IPS-20b (cell line): ENCODE results near the gene PPP2R5E.

Source experiments
- H3K27ac ChIP-seq: one replicate; pipeline ENCODE4 v1.5.1; 2013; ENCODE audit warnings: low read length
- H3K27me3 ChIP-seq: 2 replicates; pipeline ENCODE4 v1.6.1; 2013; ENCODE audit warnings: mild to moderate bottlenecking, low read length, inconsistent platforms; ENCODE audit not compliant: insufficient read depth
- H3K36me3 ChIP-seq: 2 replicates; pipeline ENCODE4 v1.6.1; 2013; ENCODE audit warnings: low read depth, mild to moderate bottlenecking, inconsistent platforms, low read length, moderate library complexity; ENCODE audit not compliant: insufficient read depth
- H3K4me1 ChIP-seq: 2 replicates; pipeline ENCODE4 v1.6.1; 2013; ENCODE audit warnings: mild to moderate bottlenecking, control low read depth, inconsistent platforms, low read length, moderate library complexity; ENCODE audit not compliant: insufficient read depth
- H3K4me3 ChIP-seq: 2 replicates; pipeline ENCODE4 v1.5.1; 2013; ENCODE audit warnings: mild to moderate bottlenecking, low read length, inconsistent platforms
- H3K9ac ChIP-seq: 2 replicates; pipeline ENCODE4 v1.6.1; 2013; ENCODE audit warnings: low read depth, mild to moderate bottlenecking, inconsistent platforms, low read length, moderate library complexity
- H3K9me3 ChIP-seq: 2 replicates; pipeline ENCODE4 v1.6.1; 2013; ENCODE audit warnings: mild to moderate bottlenecking, low read depth, low read length, inconsistent platforms; ENCODE audit not compliant: insufficient read depth

PPP2R5E gene

DNA sequence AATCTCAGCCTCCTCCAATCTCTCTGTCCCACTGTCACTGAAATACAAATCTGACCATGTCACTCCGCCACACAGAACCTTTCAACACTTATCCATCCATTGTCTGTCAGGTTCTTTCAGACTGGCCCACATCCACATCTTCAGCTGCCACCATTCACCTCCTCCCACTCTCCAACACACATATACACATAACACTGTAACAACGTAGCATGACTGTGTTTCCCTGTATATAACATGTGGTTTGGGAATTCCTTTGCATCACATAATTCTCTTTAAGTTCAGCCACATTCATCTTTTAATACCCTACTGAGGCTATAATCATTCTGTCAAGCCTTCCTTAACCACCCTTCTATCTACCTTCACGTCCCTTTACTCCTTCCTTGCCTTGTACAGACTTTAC lies 99.2 kb downstream of the PPP2R5E start:
- H3K9me3 ChIP-seq = no peaks in the 10 kb centered on the region
- no peak overlapping the region for H3K4me3 ChIP-seq
- H3K4me1 ChIP-seq = no peaks in the 10 kb centered on the region
- H3K9ac ChIP-seq = no peak overlapping the region
- no peak overlapping the region for H3K27ac ChIP-seq
- peaks cover 11% of the 10 kb centered on the region; the same call in 1 of the 2 replicates for H3K36me3 ChIP-seq
- H3K27me3 ChIP-seq = no peaks in the 10 kb centered on the region

DNA sequence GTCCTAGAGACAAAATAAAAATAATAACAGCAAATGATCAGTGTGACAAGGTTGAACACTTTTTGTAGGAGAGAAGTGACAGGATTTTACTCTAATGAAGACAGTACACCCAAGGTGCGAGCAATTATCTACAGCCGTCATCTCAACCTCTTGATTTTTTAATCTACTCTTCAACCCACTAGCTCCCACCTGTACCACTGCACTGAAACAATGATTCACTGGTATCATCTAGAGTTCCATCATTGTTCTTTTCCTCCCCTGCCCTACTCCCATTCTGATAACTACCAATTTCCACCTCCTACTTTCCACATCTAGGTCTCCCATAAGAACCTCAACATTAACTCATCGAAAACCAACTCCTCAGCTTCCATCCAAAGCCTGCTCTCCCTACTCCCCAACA lies 99.8 kb downstream of the PPP2R5E start:
- Histone ChIP-seq H3K27ac (no peak overlapping the region), H3K9ac (no peak overlapping the region), H3K36me3 (peaks cover 11% of the 10 kb centered on the region; the same call in 1 of the 2 replicates), H3K4me1 (peaks cover 2% of the 10 kb centered on the region), H3K27me3 (no peaks in the 10 kb centered on the region), H3K4me3 (no peak overlapping the region), H3K9me3 (no peaks in the 10 kb centered on the region)

DNA sequence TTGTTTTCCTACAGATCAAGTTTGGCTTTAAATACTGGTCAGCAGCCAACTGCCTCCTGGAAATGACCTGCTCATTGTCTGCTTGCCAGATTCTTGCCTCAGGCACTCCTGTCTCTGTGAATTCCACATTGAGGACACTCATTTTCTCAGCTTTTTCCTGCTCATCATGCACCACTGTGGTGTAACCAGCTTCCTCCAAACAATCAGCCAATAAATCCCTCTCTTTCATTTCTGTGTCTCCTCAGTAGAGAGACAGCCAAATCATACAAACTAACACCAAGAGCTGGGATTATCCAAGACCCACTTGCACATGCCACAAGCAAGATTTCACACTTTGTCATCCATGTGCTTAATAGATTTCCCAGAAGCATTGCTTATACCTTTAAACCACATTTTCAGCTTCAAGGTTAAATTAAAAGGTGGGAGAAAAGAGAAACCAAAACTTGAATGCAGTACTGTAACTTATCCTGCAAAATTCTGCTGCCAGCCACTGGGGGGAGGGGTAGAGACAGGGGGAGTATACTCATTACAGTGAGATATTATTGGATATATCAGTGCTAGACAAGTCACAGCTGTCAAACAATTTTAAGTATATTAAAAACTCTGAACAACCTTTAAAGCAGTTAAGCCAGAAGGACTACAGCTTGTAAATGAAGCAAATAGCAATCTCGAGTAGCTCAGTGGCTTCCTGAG lies 105.0 kb downstream of the PPP2R5E start:
- H3K36me3 ChIP-seq = no peaks in the 10 kb centered on the region
- no peaks in the 10 kb centered on the region for H3K9me3 ChIP-seq
- no peaks in the 10 kb centered on the region for H3K27me3 ChIP-seq
- no peak overlapping the region for H3K27ac ChIP-seq
- no peak overlapping the region; the same call in 1 of the 2 replicates for H3K9ac ChIP-seq
- H3K4me1 ChIP-seq = peaks cover 17% of the 10 kb centered on the region
- H3K4me3 ChIP-seq = no peak overlapping the region

DNA sequence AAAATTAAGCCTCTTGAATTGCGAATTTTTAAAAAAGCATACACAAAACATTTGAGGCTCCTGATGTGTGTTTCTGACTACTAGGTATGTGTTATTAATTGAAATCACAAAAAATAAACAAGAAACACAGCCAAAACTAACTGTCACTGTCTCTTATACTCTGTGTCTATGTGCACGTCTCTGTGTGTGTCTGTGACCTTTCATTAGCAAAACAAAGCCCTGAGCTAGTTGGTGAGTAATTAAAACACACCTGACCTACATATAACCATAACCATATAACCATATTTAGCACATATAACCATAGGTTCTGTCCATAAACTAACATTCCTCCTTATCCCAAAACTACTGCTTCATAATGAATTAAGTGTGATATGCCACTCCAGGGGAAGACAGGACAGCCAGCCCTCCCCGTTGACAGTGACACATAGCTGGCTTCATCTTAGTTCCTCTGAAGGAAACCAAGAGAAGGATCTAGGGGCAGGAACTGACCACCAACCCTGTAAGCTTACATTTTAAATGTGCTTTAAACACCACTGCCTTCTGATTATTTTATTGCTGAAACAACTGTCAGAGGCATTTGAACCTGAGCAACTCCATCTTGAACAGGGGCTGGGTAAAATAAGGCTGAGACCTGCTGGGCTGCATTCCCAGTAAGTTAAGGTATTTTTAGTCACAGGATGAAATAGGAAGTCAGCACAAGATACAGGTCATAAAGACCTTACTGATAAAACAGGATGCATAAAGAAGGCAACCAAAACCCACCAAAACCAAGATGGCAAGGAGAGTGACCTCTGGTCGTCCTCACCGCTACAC lies 106.7 kb downstream of the PPP2R5E start:
- H3K27me3 ChIP-seq = no peaks in the 10 kb centered on the region
- H3K36me3 ChIP-seq = no peaks in the 10 kb centered on the region
- H3K27ac ChIP-seq = no peak overlapping the region
- H3K9me3 ChIP-seq = no peaks in the 10 kb centered on the region
- H3K4me1 ChIP-seq = peaks cover 19% of the 10 kb centered on the region
- H3K9ac ChIP-seq = no peak overlapping the region
- no peak overlapping the region for H3K4me3 ChIP-seq

DNA sequence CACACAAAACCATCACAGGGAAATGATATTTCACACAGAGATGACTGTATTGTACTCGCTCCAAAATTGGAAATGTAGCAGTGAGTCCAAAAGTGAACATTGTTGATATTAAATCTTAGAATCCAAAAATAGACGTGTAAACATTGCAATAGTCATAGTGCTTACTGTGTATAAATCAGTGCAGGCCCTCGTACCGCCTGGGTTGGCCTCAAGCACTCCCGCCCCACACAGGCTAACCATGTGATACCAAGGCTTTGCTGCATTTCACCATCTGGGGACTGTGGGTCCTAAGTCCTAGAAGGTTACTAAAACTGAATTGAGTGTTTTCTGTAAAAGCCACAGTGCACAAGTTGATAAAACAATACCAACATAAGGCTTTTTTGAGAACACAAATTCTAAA lies 107.3 kb downstream of the PPP2R5E start:
- Histone ChIP-seq H3K27me3 (no peaks in the 10 kb centered on the region), H3K9me3 (no peaks in the 10 kb centered on the region), H3K4me1 (peaks cover 19% of the 10 kb centered on the region), H3K27ac (no peak overlapping the region), H3K9ac (no peak overlapping the region), H3K36me3 (no peaks in the 10 kb centered on the region), H3K4me3 (no peak overlapping the region)

DNA sequence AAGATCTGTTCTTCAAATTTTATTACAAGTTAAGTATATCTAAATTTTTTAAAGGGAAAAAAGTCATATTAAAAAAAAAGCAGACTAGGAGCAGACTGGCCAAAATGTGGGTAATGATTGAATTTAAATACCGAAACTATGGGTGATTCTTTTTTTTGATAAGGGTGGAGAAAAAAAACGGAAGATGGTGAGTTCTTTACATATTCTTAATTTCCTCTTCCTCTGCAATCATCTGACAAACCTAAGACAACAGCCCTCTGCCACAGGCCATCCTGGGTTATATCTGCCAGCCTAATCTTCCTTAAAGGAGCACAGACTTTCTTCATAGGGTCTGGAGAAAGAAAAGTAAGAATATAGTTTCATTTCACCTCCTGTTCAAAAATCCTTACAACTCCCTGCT lies 108.0 kb downstream of the PPP2R5E start:
- H3K4me3 ChIP-seq = no peak overlapping the region
- H3K9ac ChIP-seq = no peak overlapping the region

DNA sequence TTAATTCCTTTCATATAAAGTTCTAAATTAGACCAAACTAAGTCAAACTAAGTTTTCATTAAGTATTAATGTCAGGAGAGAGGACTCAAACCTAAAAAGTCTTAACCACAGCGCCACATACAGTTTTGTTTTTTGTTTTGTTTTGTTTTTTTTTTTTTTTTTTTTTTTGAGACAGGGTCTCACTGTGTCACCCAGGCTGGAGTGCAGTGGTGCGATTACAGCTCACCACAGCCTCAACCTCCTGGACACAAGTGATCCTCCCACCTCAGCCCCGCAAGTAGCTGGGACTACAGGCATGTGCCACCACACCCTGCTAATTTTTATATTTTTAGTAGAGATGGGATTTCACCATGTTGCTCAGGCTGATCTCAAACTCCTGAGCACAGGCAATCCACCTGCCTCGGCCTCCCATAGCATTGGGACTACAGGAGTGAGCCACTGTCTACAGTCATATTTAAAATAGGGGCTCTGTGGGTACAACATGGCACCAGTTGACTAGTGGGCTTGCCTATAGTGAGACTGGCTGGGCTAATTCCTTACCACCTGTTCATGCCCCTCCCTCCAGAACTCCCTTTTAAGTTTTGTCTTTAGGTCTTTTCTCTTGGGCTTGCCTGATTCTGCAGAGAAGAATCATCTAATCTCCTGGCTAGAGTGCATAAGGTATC lies 110.2 kb downstream of the PPP2R5E start:
- Histone ChIP-seq H3K4me3 (no peak overlapping the region), H3K36me3 (no peaks in the 10 kb centered on the region), H3K9me3 (no peaks in the 10 kb centered on the region), H3K4me1 (peaks cover 13% of the 10 kb centered on the region), H3K27ac (no peak overlapping the region), H3K9ac (no peak overlapping the region), H3K27me3 (no peaks in the 10 kb centered on the region)

More for the DNA sequence above, 108.0 kb downstream of the PPP2R5E start:
- H3K27me3 ChIP-seq = no peaks in the 10 kb centered on the region
- no peaks in the 10 kb centered on the region for H3K36me3 ChIP-seq
- H3K4me1 ChIP-seq = peaks cover 19% of the 10 kb centered on the region
- H3K9me3 ChIP-seq = no peaks in the 10 kb centered on the region
- H3K27ac ChIP-seq = no peak overlapping the region

DNA sequence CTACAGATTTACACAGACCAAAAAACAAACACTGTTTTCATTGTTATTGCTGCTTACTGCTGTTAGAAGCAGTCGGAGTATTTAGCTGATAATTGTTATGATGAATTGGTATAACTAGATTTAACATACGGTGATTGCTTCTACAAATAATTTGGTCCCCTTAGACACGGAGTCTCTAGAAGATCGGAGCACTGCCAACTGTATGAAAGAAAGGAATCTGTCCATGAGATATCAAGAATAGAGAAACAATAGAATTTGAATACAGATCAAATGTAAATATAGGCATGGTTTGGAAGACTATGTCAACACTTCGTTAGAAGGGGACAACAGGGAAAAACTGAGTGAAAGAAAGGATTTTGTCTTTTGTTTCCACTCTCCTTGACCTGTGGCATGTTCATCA lies 110.9 kb downstream of the PPP2R5E start:
- Histone ChIP-seq H3K36me3 (no peaks in the 10 kb centered on the region), H3K9ac (no peak overlapping the region), H3K27ac (no peak overlapping the region), H3K27me3 (no peaks in the 10 kb centered on the region), H3K4me3 (no peak overlapping the region), H3K9me3 (no peaks in the 10 kb centered on the region), H3K4me1 (peaks cover 10% of the 10 kb centered on the region)

DNA sequence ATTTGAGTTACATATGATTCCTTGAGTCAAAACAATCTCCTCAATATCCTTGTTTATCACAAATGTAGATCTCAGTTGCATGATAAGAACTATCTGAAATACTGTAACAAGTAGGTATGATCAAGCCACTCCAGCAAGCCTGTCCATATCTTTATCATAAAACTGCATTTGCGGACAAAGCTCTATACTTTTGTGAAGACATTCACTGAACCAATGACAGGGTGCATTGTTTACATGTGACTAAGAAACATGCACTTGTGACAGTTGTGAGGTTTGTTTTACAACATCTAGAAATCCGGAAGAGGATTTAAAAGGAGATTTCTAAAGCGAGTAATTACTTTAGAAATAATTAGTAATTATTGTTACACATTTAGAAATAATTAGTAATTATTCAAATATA lies 111.7 kb downstream of the PPP2R5E start:
- H3K9ac ChIP-seq = no peak overlapping the region
- no peaks in the 10 kb centered on the region for H3K9me3 ChIP-seq

DNA sequence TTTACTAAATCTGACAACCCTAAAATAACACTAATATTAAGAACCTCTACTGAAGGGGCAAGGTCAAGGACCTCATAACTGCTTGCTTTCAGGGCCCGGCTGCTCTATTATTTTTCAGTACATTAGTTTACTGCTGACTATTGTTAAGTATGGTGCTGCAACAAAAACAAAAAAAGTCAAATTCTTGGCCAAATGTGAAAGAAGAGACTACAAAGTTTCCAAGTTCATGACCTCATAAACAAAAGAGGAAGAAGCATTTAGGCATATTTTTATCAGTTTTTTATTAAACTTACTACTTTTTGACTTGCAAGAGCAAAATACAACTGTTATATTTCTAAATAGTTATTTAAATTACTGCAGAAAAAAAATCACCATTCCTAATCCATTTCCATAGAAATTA lies 114.7 kb downstream of the PPP2R5E start:
- no peaks in the 10 kb centered on the region for H3K36me3 ChIP-seq
- H3K27ac ChIP-seq = no peak overlapping the region
- H3K4me3 ChIP-seq = no peak overlapping the region
- no peak overlapping the region for H3K9ac ChIP-seq
- no peaks in the 10 kb centered on the region for H3K27me3 ChIP-seq
- H3K9me3 ChIP-seq = no peaks in the 10 kb centered on the region
- H3K4me1 ChIP-seq = peaks cover 4% of the 10 kb centered on the region

More for the DNA sequence above, 111.7 kb downstream of the PPP2R5E start:
- peaks cover 10% of the 10 kb centered on the region for H3K4me1 ChIP-seq
- H3K27ac ChIP-seq = no peak overlapping the region
- no peaks in the 10 kb centered on the region for H3K36me3 ChIP-seq
- H3K4me3 ChIP-seq = no peak overlapping the region
- no peaks in the 10 kb centered on the region for H3K27me3 ChIP-seq

DNA sequence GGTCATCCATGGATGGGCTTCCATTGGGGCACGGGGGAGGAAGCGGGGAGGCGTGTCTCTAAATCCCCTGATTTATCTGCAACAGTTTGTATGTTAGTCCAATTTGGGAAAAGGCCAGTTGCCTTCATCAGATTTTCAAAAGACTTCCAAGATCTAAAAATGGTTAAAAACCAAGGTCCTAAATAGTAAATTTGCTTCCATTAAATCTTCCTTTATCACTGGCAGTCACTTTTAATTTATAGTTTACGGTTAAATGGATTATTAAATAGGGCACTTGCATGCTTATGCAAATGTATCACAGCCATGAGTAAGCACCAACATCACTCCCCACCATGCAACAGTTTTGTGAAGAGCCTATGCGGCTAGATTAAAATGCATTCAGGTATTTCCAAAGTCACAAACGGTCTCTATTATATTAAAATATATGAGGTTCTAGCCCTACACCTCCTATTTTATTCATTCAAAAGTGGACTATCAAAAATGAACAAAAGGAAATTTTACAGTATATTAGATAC lies 116.3 kb downstream of the PPP2R5E start:
- no peak overlapping the region for H3K4me3 ChIP-seq
- H3K9me3 ChIP-seq = no peaks in the 10 kb centered on the region
- 0 out of 2 replicates have a peak, but pooled peaks cover under 1% of the 10 kb centered on the region for H3K36me3 ChIP-seq
- H3K27ac ChIP-seq = no peak overlapping the region
- H3K27me3 ChIP-seq = no peaks in the 10 kb centered on the region
- no peak overlapping the region for H3K9ac ChIP-seq
- no peaks in the 10 kb centered on the region for H3K4me1 ChIP-seq
